K562 (cell line): Measurements from ENCODE around the gene WT1. TPM values are rescaled to one million over a fixed set of nuclear protein-coding genes. Genes with fewer than 3 reads are reported as not detected.

Experiments used
- ASH1L ChIP-seq: fragments of 450-650 bp; IDR thresholded peaks from 2 replicates; pipeline ENCODE4 v1.6.1; 2018; ENCODE audit warnings: borderline replicate concordance, mild to moderate bottlenecking, low read depth; ENCODE audit not compliant: partially characterized antibody
- CCNT2 ChIP-seq: IDR thresholded peaks from 2 replicates; pipeline ENCODE4 v1.6.1; 2011; ENCODE audit warnings: borderline replicate concordance, low read depth, mild to moderate bottlenecking, moderate library complexity, mixed read lengths, low read length; ENCODE audit not compliant: insufficient read length; ENCODE audit errors: extremely low read depth
- JUND ChIP-seq, 2 experiments: IDR thresholded peaks; 2 replicates in 1 of 2; 3 replicates in 1 of 2; pipeline ENCODE4 v1.6.1; 2011; ENCODE audit warnings: borderline replicate concordance in 2 of 2, low read depth in 2 of 2, low read length in 2 of 2, improper control_type of control experiment in 1 of 2, missing biosample characterization in 1 of 2, missing genetic modification characterization in 1 of 2, missing genetic modification reagents in 1 of 2
- MLLT1 ChIP-seq, 2 experiments: fragments of 450-650 bp; IDR thresholded peaks; 2 replicates each; pipeline ENCODE4 v1.6.1; 2016
- NCOA1 ChIP-seq: fragments of 450-650 bp; IDR thresholded peaks from 2 replicates; pipeline ENCODE4 v1.6.1; 2016; ENCODE audit warnings: low read depth
- POLR3G ChIP-seq: IDR thresholded peaks from 2 replicates; pipeline ENCODE4 v1.6.1; 2011; ENCODE audit not compliant: insufficient read length, insufficient replicate concordance; ENCODE audit errors: extremely low read depth
- SIN3A ChIP-seq, 2 experiments: fragments of 150-350 bp in 1 of 2; IDR thresholded peaks; 2 replicates each; pipeline ENCODE4 v1.6.1; 2011 to 2016; ENCODE audit warnings: borderline replicate concordance in 2 of 2, low read depth in 2 of 2, low read length in 2 of 2, mild to moderate bottlenecking in 2 of 2, moderate library complexity in 2 of 2; ENCODE audit not compliant: control insufficient read depth in 1 of 2
- SMAD3 ChIP-seq: fragments of 450-650 bp; formaldehyde crosslinking; conservative IDR thresholded peaks from 2 replicates; pipeline ENCODE4 v1.4.0; 2020; ENCODE audit warnings: mild to moderate bottlenecking
- SOX6 ChIP-seq: fragments of 450-650 bp; IDR thresholded peaks from 2 replicates; pipeline ENCODE4 v1.6.1; 2014; ENCODE audit warnings: mild to moderate bottlenecking
- TOE1 ChIP-seq, 2 experiments: fragments of 450-650 bp in 1 of 2; sonication (generic) in 1 of 2; formaldehyde crosslinking in 1 of 2; IDR thresholded peaks; 2 replicates each; pipeline versions ENCODE4 v1.7.1 to v1.8.0; 2016 to 2022; ENCODE audit warnings: borderline replicate concordance in 2 of 2, mild to moderate bottlenecking in 2 of 2, antibody characterized with exemption in 1 of 2, inconsistent platforms in 1 of 2, low read depth in 1 of 2, missing genetic modification reagents in 1 of 2, moderate library complexity in 1 of 2
- ZBTB7A ChIP-seq: IDR thresholded peaks from 2 replicates; pipeline ENCODE4 v1.6.1; 2011; ENCODE audit warnings: low read depth, mild to moderate bottlenecking, low read length, moderate library complexity, borderline replicate concordance; ENCODE audit not compliant: control insufficient read depth
- ZKSCAN8 ChIP-seq: fragments of 200-800 bp; sonication (Bioruptor generic); IDR thresholded peaks from 2 replicates; pipeline ENCODE4 v1.6.1; 2016; ENCODE audit warnings: missing genetic modification characterization, missing compliant biosample characterization
- polyA plus RNA-seq, 8 experiments: library from polyadenylated mRNA; depleted of rRNA in 4 of 8; stranded (reverse) in 5 of 8; unstranded in 3 of 8; fragments of >200 nt; fragmentation: Nextera tagmentation in 2 of 8; fragmentation: Illumina TruSeq in 1 of 8; extraction: Ambion mirVana in 2 of 8; extraction: Trizol in 1 of 8; gene quantifications; 2 replicates each; pipeline versions ENCODE4 v1.2.1 to v1.2.3, GENCODE V29; 2011 to 2014; ENCODE audit warnings: inconsistent platforms in 1 of 8, missing spikeins in 1 of 8
- total RNA-seq, 7 experiments: library from RNA; depleted of rRNA in 6 of 7; stranded (reverse); fragments of >200 nt in 6 of 7; fragmentation: Illumina TruSeq in 2 of 7; extraction: Trizol in 2 of 7; gene quantifications; 2 replicates each; pipeline versions ENCODE4 v1.2.1 to v1.2.3, GENCODE V29; 2011 to 2021; ENCODE audit warnings: low replicate concordance in 1 of 7
- TF ChIP-seq, protein P1 (sequence below): fragments of 450-650 bp; IDR thresholded peaks from 2 replicates; pipeline ENCODE4 v1.6.1; 2016; ENCODE audit warnings: antibody characterized with exemption
- TF ChIP-seq, protein P2 (sequence below): fragments of 150-350 bp; conservative IDR thresholded peaks from 2 replicates; pipeline ENCODE4 v1.6.1; 2014; ENCODE audit warnings: low read length

The WT1 gene
- total and polyA plus RNA-seq, 9 of the 15 experiments (the other 6 are each of a cell fraction or from before 2014, with no cell fraction given): 7.1 to 33.8 (median 19.4) TPM

DNA sequence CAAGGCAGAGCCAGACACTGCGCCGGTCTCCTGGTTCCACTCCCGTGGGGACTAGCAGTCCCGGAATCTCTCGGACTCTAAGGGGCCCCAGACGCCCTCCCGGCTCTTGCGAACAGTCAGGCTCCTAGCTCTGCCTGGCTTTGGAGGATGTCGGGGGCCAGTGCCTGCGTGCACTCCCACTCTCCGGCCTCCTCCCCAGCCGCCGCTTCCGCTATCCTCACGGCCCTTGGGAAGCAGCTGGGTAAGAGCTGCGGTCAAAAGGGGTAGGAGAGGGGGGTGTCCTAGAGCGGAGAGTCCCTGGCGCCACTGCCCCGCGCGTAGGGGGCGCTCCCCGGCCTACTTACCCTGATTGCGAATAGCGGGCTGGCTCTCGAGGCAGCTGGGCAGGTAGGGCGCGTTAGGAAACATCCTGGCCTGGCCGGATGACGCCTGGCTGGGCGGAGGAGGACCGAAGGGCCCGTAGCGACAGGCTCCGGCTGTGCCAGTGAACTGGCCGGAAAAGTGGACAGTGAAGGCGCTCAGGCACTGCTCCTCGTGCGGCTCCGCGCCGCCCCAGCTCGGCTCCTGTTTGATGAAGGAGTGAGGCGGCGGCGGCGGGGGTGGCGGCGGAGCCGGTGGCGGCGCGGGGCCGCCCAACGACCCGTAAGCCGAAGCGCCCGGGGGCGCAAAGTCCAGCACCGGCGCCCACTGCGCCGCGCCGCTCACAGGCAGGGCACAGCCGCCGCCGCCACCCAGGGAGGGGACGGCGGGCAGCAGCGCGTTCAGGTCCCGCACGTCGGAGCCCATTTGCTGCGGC, 785 bp downstream of the WT1 start (continued):
- TF ChIP-seq, protein P1, sequence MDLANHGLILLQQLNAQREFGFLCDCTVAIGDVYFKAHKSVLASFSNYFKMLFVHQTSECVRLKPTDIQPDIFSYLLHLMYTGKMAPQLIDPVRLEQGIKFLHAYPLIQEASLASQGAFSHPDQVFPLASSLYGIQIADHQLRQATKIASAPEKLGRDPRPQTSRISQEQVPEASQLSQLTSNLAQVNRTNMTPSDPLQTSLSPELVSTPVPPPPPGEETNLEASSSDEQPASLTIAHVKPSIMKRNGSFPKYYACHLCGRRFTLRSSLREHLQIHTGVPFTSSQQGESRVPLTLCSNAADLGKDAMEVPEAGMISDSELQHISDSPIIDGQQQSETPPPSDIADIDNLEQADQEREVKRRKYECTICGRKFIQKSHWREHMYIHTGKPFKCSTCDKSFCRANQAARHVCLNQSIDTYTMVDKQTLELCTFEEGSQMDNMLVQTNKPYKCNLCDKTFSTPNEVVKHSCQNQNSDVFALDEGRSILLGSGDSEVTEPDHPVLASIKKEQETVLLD: peak; percentile 58; the same call in 1 of the 2 replicates
- TF ChIP-seq SOX6: peak; percentile 63; the same call in 1 of the 2 replicates
- TF ChIP-seq ZBTB7A: peak; percentile 54; the same call in 1 of the 2 replicates
- TF ChIP-seq ASH1L: no peak
- TF ChIP-seq TOE1 (IDR thresholded peaks at IDR 0.05; ENCODE audit: borderline replicate concordance): peak; percentile 55; the same call in 1 of the 2 replicates
- no peak for TF ChIP-seq TOE1 (CRISPR knock-in tag; IDR thresholded peaks at IDR 0.05; ENCODE audit: borderline replicate concordance, low read depth)
- 0 out of 2 replicates have a peak, but pooled peaks have one; percentile 6 for TF ChIP-seq SMAD3 (CRISPR knock-in tag)
- TF ChIP-seq, protein P2, sequence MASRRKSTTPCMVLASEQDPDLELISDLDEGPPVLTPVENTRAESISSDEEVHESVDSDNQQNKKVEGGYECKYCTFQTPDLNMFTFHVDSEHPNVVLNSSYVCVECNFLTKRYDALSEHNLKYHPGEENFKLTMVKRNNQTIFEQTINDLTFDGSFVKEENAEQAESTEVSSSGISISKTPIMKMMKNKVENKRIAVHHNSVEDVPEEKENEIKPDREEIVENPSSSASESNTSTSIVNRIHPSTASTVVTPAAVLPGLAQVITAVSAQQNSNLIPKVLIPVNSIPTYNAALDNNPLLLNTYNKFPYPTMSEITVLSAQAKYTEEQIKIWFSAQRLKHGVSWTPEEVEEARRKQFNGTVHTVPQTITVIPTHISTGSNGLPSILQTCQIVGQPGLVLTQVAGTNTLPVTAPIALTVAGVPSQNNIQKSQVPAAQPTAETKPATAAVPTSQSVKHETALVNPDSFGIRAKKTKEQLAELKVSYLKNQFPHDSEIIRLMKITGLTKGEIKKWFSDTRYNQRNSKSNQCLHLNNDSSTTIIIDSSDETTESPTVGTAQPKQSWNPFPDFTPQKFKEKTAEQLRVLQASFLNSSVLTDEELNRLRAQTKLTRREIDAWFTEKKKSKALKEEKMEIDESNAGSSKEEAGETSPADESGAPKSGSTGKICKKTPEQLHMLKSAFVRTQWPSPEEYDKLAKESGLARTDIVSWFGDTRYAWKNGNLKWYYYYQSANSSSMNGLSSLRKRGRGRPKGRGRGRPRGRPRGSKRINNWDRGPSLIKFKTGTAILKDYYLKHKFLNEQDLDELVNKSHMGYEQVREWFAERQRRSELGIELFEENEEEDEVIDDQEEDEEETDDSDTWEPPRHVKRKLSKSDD: no peak
- peak; percentile 10 to 88; a peak in 2 of 4 replicates for TF ChIP-seq MLLT1 (IDR thresholded peaks at IDR 0.05)
- TF ChIP-seq SIN3A (IDR thresholded peaks at IDR 0.05; ENCODE audit: borderline replicate concordance in 2 of 2, control insufficient read depth in 1 of 2, low read depth in 2 of 2, low read length in 2 of 2): peak; percentile 17 to 66; a peak in 1 of 4 replicates
- peak; percentile 59 for TF ChIP-seq CCNT2
- TF ChIP-seq ZKSCAN8: no peak
- no peak for TF ChIP-seq POLR3G
- 0 out of 2 replicates have a peak, but pooled peaks have one; percentile 42 for TF ChIP-seq NCOA1
- TF ChIP-seq JUND (IDR thresholded peaks at IDR 0.05; ENCODE audit: borderline replicate concordance, low read depth, low read length): no peak; the same call in 1 of the 2 replicates
- TF ChIP-seq JUND (tag; IDR thresholded peaks at IDR 0.05; ENCODE audit: borderline replicate concordance, low read depth, low read length): peak; percentile 32; the same call in 1 of the 3 replicates
